Measurements from ENCODE around the gene TBC1D16.

The TBC1D16 gene

GRCh38 chr17:80008848-80009247 lies 26.8 kb downstream of the TBC1D16 start:
- no peak for TF ChIP-seq CTCF (IDR thresholded peaks at IDR 0.05)

- TF ChIP-seq CTCF (IDR thresholded peaks at IDR 0.05) = peak; percentile 97
Measured at GRCh38 chr17:80008383-80008840, 27.3 kb downstream of the TBC1D16 start.

GRCh38 chr17:80007939-80008338 lies 27.7 kb downstream of the TBC1D16 start:
- TF ChIP-seq CTCF (IDR thresholded peaks at IDR 0.05) = no peak

- TF ChIP-seq CTCF (IDR thresholded peaks at IDR 0.05) = no peak
Measured at GRCh38 chr17:80006811-80007752, 28.6 kb downstream of the TBC1D16 start.

GRCh38 chr17:80006339-80006720 lies 29.3 kb downstream of the TBC1D16 start:
- TF ChIP-seq CTCF (IDR thresholded peaks at IDR 0.05) = no peak

GRCh38 chr17:80005360-80006338 lies 30.0 kb downstream of the TBC1D16 start:
- TF ChIP-seq CTCF (IDR thresholded peaks at IDR 0.05) = peak; percentile 97

GRCh38 chr17:80003969-80004368 lies 31.7 kb downstream of the TBC1D16 start:
- TF ChIP-seq CTCF (IDR thresholded peaks at IDR 0.05) = no peak
